Fibroblast of pulmonary artery (primary cell): ENCODE results near the gene OGN.

Source experiments
- DNase-seq: peaks from one replicate; pipeline ENCODE4 v3.0.0-alpha.2; 2010; ENCODE audit warnings: low read depth
- H3K4me3 ChIP-seq: replicated peaks from 2 replicates; pipeline ENCODE4 v1.5.1; 2011; ENCODE audit warnings: low read depth, mild to moderate bottlenecking, control low read depth, low read length, moderate library complexity
- CTCF ChIP-seq: IDR thresholded peaks from 2 replicates; pipeline ENCODE4 v1.5.1; 2011; ENCODE audit warnings: mild to moderate bottlenecking, control low read depth, low read length, inconsistent platforms; ENCODE audit errors: missing control alignments

OGN gene

GRCh38 chr9:92349771-92350739, 54.3 kb downstream of the OGN start:
- H3K4me3 ChIP-seq = no peak overlapping the region
- no peak for TF ChIP-seq CTCF
- peak; percentile 62 for DNase-seq

GRCh38 chr9:92345582-92345981, 58.8 kb downstream of the OGN start:
- no peak for DNase-seq
- no peak for TF ChIP-seq CTCF
- H3K4me3 ChIP-seq = no peak overlapping the region

GRCh38 chr9:92342825-92343488, 61.4 kb downstream of the OGN start:
- H3K4me3 ChIP-seq = no peak overlapping the region
- peak; percentile 2 for TF ChIP-seq CTCF
- DNase-seq = peak; percentile 56

- TF ChIP-seq CTCF = no peak
- H3K4me3 ChIP-seq = no peak overlapping the region
- no peak for DNase-seq
Measured at GRCh38 chr9:92341578-92341977, 62.8 kb downstream of the OGN start.

- H3K4me3 ChIP-seq = no peak overlapping the region
- no peak for DNase-seq
- no peak for TF ChIP-seq CTCF
Measured at GRCh38 chr9:92333282-92333634, 71.1 kb downstream of the OGN start.
